ENCODE results near the gene BABAM1. TPM values are rescaled to one million over a fixed set of nuclear protein-coding genes. Genes with fewer than 3 reads are reported as not detected.

BABAM1 gene
- total RNA-seq, 2 donors from 2014 or later: 63.5 to 70.3 TPM

DNA sequence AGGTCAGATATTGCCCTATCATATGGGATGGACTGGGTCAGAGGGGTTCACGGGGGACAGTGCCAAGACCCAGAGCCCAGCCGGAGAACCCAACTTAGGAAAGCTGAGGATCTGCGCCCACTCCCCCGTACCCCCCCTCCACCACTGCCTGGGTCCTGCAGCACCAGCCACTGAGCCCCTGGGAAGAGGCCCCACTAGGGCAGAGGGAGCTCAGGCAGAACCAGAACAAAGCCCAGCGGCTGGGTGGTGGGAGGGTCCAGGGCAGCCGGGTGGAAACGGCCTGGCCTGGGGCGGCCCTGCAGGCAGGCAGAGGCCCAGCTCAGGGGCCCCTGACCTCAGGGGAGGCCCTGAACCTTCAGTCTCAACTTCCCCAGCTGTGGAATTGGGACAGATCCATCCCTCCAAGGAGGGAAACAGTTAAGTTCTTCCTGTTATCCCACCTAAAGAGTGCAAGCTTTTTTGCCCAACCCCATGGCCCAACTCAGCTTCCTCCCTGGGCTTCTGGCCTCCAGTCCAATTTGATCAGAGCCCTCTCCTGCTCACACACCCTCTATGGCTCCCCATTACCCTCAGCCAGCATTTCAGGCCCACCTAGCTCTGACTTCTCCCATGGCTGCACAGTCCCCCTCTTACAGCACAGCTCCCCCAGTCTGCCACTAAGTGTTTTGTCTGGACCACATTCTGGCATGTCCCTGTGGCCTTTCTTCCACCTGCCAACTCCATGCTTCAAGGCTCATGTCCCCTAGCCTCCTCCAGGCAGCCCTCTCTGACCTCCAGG lies 24.6 kb upstream of the BABAM1 start:
- ATAC-seq: no peak
- no peak for DNase-seq
- intact Hi-C loops (cut with DNase I, micrococcal nuclease): no loop called here

DNA sequence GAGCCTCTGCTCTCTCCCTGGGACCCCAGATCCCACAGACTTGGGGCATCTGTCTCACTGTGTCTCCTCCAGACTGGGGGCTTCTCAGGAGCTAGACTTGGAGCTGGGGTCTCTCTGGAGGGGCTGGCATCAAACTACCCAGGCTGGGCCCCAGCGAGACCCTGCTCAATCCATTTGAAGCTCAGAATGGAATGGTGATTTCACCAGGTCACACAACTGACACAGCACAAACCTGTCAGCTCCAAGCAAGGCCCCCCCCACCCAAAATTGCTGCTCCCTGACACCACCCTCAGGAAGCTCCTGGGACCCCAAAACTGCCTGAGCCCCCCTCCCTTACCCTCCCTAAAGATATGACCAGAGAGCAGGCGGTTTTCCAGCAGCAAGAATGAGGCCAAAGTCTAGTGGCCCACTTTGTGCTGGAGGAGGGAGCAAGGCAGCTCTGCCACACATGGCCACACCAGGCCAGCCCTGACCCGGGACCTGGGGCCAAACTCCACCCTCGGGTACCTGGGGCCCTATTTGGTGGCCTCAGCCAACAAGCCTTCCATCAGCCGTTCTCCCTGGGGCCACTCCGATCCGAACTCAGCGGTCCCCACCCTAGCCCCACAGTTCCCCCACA lies 23.9 kb upstream of the BABAM1 start:
- ATAC-seq (peak; percentile 19), DNase-seq (peak; percentile 51 to 56)
- intact Hi-C loops (cut with DNase I, micrococcal nuclease): no loop called here

DNA sequence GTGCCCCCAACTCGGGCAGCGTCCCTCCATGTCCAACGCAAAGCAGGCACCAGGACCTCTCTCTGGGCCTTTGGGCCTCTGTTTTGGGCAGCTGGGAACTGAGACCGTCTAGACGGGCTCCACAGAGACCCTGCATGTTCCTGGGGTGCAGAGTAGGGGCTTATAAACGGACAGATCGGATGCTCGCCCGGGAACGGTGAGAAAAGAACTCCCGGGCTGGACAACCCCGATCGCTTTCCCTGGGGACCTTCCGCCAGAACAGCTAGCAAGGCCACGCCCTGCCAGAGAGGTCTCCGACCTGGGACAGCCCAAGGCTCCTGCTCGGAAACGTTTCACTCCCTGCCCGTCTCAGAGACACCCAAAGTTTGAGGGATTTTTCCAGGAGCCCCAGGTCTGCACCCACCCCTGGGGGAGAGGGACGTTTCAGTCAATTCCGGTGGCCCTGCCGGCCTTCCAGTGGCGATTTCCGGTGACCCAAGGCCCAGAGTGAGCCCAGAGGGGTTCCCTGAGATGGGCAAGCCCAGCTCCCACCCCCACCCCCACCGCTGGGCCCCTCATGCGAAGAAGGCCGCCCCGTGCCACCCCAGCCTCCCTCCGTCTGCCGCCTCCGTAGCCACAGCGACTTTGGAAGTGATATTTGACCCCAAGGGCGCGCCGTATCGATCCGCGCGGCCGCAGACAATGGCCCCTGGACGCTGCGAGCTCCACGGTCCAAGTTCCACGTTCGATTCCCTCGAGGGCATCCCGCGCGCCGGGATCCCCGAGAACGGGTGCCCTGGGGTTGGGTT lies 23.2 kb upstream of the BABAM1 start:
- ATAC-seq: peak; percentile 31
- intact Hi-C loops (cut with DNase I, micrococcal nuclease): no loop called here
- peak; percentile 72 to 79 for DNase-seq

DNA sequence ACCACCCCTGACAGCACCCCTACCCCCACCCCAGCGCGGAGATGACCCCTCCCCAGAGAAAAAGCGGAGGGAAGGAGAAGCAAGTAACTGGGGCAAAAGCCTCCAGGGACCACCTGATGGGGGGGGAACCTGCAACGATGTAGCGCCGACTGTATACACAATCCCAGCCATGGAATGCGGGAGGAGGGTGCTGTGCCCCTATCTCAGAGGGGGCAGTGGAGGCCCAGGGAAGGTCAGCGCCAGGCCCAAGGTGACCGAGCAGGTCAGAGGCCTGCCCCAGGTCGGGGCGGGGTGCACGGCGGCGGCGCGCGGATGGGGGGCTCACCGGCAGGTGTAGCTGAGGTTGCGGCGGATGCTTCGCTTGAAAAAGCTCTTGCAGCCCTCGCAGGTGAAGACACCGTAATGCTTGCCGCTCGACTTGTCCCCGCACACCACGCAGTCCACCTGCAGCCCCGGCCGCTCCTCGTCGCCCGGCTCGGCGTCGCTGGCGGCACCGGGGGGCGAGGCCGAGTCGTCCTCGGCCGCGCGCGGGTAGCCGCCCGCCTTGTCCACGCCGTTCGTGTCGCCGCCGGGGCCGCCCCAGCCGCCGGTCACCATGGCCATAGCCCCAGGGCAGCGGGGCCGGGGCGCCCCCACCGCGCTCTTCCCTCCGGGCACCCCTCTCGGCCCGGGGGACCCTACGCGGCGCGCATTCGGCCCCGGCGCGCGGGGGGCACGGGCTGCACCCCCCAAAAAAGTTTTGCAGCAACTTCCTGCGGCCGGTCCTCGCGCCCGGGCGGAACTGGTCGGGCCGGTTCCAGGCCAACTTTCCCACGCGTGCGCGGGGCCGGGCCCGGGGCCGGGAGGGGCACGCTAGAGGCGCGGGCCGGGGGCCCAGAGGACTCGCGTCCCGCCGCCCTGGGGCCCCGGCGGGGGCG lies 22.4 kb upstream of the BABAM1 start:
- DNase-seq (peak in 1 of 2 donors; percentile 56), ATAC-seq (no peak)
- intact Hi-C loops (cut with DNase I, micrococcal nuclease): no loop called here

DNA sequence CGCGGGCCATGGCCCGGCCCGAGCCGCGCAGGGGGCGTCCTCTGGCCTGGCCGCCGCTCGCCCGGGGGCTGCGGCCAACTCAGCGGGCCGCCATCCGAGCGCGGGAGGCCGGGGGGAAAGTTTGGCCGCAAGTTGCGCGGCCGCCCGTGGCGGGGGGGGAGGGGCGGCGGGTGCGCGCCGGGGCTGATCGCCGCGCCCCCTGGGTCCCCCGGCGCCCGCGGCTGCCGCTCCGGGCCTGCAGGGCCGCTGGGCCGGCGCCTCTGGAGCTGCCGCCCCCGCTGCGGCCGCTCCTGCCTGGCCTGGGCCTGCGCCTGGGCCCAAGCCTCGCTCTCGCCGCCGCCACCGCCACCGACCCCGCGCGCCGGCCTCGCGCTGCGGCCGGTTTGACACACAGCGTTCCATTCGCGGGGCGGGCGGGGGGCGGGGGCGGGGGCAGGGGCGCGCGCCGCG lies 21.7 kb upstream of the BABAM1 start, which contains the start of gene NR2F6:
Gene NR2F6, minus strand, starts transcription at position 385 of the 450 bp plus-strand sequence. CDS start 699 bp downstream, outside the sequence.
- ATAC-seq (no peak), DNase-seq (no peak)
- intact Hi-C loops (cut with DNase I, micrococcal nuclease): no loop called here

DNA sequence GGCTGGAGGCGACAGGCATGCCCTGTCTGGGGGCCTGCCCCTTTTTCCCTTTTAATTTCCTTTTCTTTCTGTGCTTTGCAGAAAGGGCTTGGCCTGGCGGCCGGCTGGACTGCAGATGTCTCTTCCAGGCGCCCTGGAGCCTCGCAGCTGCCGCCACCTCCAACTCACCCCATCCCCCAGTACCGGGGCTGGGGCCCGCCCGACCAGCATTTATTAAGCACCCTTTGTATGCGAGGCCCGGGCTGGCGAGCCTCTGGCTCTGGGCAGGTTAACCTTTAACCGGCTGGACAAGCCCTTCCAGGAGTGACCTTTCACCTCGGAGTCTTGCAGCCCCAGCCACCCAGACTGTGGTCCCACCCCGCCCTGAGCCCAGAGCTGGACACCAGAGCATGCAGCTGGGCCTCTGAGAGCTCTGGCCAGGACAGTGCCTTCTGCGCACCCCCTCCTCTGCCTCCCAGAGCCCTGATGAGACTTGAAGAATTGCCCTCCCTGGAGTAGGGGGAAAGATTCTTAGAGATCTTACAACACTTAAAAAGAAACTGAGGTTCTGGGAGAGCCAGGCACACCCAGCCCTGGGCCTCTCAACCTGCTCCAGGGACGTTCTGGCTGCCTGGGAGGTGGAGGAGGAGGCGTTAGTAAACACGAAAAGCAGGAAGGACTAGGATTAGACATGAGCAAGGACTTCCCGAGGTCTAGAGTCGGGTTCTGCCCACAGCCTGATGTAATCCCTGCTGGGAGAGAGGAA lies 20.4 kb upstream of the BABAM1 start:
- intact Hi-C loops (cut with DNase I, micrococcal nuclease): no loop called here
- peak; percentile 41 for ATAC-seq
- DNase-seq: peak; percentile 72 to 75

DNA sequence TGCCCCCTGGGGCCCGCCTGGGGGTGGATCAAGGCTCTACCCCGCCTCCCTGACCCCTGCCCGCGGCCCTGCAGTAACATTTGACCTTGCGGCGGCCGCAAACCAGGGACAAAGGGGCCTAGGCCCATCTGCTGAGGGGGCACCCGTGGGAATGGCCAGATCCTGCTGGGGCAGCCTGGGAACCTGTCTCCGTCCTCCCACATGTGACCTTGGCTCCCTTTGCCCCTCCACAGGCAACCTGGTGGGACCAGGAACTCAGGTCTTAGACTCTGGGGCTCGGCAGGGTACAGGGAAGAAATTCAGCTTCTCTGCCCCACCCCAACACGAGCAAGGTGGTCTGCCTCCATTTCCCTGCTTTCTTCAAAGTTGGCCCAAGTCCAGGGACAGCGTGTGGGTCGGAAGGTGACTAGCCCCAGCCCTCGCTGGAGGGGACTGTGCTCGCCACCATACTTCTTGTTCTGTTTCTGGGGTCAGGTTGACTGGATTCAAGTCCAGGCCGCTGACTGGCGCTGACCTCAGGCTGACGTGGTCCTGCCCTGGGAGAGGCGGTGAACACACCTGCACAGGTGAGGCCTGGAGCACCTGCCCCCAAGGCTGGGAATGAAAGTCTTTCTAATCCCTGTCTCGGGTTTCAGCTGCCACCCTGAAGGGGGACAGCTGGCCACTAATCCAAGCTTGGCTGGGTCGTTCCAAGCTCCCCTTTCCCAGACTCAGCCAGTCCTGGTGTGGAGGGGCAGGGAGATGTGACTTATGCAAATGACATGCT lies 19.0 kb upstream of the BABAM1 start:
- ATAC-seq: peak; percentile 21
- intact Hi-C loops (cut with DNase I, micrococcal nuclease): no loop called here
- peak; percentile 63 to 78 for DNase-seq

DNA sequence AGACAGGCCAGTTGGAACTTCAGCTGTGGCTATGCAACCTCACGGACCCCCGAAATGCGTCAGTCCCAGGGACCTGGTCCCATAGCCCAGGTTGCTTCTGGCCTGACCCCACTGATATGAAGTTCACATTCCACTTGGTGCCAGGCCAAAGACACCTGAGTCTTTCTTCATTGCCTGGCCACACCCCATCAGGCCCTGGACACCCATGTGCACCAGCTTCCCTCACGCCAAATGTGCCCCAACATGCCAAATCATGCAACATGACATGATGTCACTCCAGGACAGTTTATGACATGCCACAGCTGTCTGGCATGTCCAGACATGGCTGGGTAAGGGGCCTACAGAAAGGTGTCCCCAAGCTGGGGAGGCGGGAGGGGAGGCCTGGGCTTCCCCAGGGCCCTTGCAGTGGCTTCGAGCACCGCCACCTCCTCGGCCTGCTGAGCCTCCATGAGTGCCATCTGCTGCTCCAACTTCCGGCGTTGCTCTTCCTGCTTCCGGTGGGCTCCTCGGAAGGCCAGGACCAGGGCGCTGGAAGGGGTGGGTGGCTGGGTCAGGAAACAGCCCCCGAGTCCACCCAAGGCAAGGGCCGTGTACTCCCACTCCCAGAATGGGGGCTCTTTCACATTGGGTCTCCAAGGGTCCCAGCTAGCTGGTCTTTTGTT lies 17.2 kb upstream of the BABAM1 start:
- intact Hi-C loops (cut with DNase I, micrococcal nuclease): no loop called here
- ATAC-seq (peak; percentile 36), DNase-seq (peak in 1 of 2 donors; percentile 80)

DNA sequence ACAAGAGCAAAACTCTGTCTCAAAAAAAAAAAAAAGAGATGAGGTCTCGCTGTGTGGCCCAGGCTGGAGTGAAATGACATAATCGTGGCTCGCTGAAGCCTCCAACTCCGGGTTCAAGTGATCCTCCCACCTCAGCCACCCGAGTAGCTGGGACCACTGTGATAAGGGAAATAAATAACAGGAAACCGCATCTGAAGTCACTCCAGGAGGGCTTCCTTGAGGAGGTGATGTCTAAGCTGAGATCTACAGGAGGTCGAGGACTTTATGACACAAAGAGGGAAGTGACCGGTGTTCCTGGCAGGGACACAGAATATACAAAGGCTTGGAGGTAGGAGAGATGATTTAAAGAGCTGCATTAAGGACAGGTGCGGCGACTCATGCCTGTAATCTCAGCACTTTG lies 12.6 kb upstream of the BABAM1 start:
- no peak for ATAC-seq
- intact Hi-C loops (cut with DNase I, micrococcal nuclease): no loop called here
- DNase-seq: no peak

DNA sequence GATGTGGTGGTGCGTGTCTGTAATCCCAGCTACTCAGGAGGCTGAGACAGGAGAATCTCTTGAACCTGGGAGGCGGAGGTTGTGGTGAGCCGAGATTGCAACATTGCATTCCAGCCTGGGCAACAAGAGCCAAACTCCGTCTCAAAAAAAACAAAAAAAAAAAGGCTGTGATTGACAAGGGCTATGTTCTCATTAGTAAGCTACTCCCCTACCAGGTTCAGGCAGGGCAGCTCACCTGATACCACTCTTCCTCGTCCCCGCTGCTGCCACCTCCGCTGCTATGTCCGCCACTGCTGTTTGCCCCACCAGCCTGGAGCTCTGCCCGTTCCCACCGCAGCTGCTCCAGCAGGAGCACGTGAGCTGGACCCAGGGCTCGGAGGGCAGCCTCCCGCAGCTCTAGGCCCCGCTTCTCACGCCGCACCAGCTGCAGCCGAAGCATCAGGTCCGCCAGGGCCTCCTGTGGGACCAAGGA lies 12.1 kb upstream of the BABAM1 start:
- ATAC-seq (peak; percentile 63), DNase-seq (no peak)
- intact Hi-C loops (cut with DNase I, micrococcal nuclease): no loop called here

DNA sequence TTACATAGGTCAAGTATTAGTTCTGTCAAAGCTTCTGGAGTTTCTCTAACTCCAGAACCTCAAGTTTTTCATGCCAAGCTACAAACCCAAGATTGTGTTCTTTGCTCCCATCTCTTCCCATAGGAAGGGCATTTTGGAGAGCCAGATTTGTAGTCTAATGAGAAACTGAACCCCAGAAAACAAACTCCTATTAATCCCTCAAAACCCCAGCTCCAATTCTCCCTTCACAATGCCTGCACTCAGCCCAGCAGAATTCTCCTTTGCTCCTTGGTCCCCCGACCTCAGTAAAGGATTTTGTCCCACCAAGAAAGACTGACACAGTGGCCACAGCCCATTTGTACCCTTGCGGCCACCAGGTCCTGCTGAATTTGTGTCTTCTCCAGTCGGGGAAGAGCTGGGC lies 11.1 kb upstream of the BABAM1 start:
- intact Hi-C loops (cut with DNase I, micrococcal nuclease): no loop called here
- ATAC-seq (no peak), DNase-seq (no peak)

DNA sequence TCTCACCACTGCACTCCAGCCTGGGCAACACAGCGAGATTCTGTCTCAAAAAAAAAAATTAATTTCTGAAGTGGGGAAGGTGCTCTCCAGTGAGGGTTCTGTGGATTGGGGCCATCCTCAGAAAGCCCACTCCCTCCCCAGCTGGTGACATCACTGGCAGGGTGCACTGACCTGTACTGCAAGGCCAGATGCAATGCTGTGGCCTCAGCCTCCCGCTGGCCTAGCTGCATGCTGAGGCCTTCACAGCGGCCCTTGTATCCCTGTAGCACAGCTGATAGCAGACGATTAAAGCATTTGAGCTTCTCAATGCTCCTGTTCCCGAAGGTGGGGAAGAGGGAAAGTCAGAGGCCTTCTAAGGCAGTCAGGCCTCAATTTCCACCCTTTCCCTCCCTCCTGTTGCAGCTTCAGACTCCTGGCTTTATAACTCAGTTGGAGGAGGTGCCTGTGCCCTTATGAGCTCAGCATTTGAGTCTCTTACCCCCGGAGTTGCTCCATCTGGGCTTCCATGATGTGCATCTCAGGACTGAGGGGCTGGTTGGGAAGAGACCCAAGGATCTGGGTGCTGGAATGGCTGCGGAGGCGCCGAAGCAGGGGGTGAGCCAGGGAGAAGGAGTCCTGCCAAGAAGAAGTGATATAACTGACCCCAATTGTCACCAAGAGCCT lies 8.0 kb upstream of the BABAM1 start:
- ATAC-seq (no peak), DNase-seq (no peak)
- intact Hi-C loops (cut with DNase I, micrococcal nuclease): no loop called here

DNA sequence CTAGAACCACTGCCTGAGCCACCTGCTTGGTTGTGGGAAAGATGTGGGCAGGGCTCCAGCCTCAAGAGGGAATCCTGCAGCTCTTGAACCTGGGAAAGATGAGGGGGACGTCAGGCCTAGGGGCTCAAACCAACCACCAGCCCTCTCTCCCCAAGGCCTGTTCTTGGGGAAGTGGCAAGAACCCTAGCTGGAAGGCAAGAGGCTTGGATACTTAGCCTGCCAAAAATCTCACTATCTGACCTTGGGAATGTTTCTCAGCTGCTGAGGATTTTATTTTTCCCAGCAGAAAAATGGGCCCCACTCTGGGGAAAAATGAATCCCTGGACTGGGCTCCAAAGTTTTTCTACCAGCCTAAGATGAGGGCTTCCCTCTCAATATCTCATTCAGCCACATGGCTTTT lies 7.3 kb upstream of the BABAM1 start:
- DNase-seq (no peak), ATAC-seq (no peak)
- intact Hi-C loops (cut with DNase I, micrococcal nuclease): no loop called here

DNA sequence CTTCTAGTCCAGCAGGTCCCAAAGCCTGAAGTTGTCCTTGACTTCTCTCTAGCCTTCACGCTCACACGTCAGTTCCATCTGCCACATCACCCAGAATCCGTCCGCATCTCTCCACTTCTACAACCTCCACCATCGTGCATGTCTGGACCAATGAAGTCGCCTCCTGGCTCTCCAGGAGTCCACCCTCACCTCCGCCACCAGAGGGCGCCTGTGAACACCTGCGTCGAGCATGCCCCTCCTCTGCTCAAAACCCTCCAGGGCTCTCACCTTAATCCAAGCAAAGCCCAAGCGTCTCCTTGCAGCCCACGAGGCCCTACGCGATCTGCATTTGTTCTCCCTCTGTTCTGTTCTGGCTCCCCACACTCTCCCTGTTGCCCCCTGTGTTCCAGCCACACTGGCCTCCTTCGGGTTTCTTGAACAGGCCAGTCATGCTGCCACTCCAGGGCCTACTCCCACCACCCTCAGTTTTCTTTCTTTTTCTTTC lies 6.4 kb upstream of the BABAM1 start:
- DNase-seq (peak; percentile 83 to 89), ATAC-seq (peak; percentile 98)
- intact Hi-C loops (cut with DNase I, micrococcal nuclease): no loop called here

DNA sequence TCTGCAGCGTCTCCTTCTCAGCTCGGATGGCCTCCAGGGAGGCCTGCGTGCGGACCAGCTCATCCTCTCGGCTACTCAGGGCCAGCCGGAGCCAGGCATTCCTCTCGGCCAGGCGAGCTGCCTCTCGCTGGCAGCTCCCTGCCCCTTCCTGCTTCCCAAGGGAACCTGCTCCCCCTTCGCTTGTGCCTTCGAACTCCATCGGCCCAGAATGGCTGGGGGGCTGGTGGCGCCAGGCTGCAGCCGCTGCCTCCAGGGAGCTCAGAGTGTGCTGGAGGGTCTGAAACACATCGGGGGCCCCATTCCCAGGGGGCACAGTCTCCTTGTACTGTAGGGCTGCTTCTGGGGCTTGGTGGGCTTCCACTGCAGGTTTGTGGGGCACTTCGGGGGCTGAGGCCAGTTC lies 4.7 kb upstream of the BABAM1 start:
- intact Hi-C loops (cut with DNase I, micrococcal nuclease): no loop called here
- ATAC-seq (no peak), DNase-seq (no peak)
